Liver (tissue), 3 donors: ENCODE data around the gene FAM227B.
"Not testable (repeated sequence)": the region's sequence is repeated elsewhere in the genome, so short reads cannot be mapped to it uniquely, and the experiment has no call there.

ENCODE experiments used
- CTCF ChIP-seq: fragments of 150-350 bp; IDR thresholded peaks from 2 replicates; pipeline ENCODE4 v1.5.1; 2017; ENCODE audit warnings: improper control_type of control experiment, low read depth, low read length; ENCODE audit not compliant: missing input control
- JUND ChIP-seq, 2 donors: IDR thresholded peaks; 2 replicates each; pipeline ENCODE4 v1.6.1; 2016; ENCODE audit warnings: antibody characterized with exemption in 2 of 2
- MAX ChIP-seq: IDR thresholded peaks from 2 replicates; pipeline ENCODE4 v1.6.1; 2016; ENCODE audit warnings: antibody characterized with exemption
- RAD21 ChIP-seq, 2 donors: IDR thresholded peaks; 2 replicates each; pipeline ENCODE4 v1.6.1; 2016; ENCODE audit warnings: antibody characterized with exemption in 2 of 2, mild to moderate bottlenecking in 2 of 2
- REST ChIP-seq: IDR thresholded peaks from 2 replicates; pipeline ENCODE4 v1.6.1; 2016; ENCODE audit warnings: antibody characterized with exemption, mild to moderate bottlenecking
- SP1 ChIP-seq: IDR thresholded peaks from 2 replicates; pipeline ENCODE4 v1.6.1; 2018; ENCODE audit warnings: antibody characterized with exemption, mild to moderate bottlenecking
- ZBTB33 ChIP-seq: IDR thresholded peaks from 2 replicates; pipeline ENCODE4 v1.6.1; 2016; ENCODE audit warnings: antibody characterized with exemption
- donor health status: healthy.
- donor health status: healthy.

- not testable (repeated sequence) for TF ChIP-seq CTCF; ZBTB33; REST; MAX; RAD21 (IDR thresholded peaks at IDR 0.05); JUND (IDR thresholded peaks at IDR 0.05); SP1
These were observed 8.4 kb downstream of the FAM227B start for GRCh38 chr15:49612240-49612639.
